ENCODE results near the gene CACNA1C.

Gene CACNA1C

DNA sequence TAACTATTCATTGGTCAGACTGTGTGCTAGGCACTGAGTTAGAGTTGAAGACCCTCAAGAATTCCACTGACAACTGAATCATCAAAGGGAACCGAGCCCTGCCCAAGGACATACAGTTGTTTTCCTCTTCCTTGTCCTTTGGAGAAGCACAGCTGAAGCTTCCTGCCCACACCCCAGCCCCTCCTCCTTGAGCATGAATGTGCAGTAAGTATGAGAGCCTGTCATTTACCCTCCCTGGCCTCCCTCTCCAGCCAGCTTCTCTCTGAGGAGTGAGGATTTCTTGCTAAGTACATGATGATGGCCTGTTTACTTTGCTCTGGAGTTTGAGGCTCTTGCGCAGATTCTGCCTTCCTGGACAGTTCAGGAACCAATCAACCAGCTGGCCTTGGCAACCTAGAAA lies 235.2 kb downstream of the CACNA1C start:
- no peaks in the 10 kb centered on the region for H3K9me3 Mint-ChIP-seq
- no peak for ATAC-seq (replicated peaks; ENCODE audit: extremely low read depth, poor library complexity, severe bottlenecking)
- H3K4me1 Mint-ChIP-seq: no peaks in the 10 kb centered on the region
- H3K27me3 Mint-ChIP-seq: peaks cover 92% of the 10 kb centered on the region
- H3K36me3 Mint-ChIP-seq (ENCODE audit: insufficient read depth): no peaks in the 10 kb centered on the region
- no peak overlapping the region for H3K27ac Mint-ChIP-seq (ENCODE audit: low read depth)
- DNase-seq (ENCODE audit: low spot score in 2 of 2): no peak
- H3K4me3 Mint-ChIP-seq: no peak overlapping the region

DNA sequence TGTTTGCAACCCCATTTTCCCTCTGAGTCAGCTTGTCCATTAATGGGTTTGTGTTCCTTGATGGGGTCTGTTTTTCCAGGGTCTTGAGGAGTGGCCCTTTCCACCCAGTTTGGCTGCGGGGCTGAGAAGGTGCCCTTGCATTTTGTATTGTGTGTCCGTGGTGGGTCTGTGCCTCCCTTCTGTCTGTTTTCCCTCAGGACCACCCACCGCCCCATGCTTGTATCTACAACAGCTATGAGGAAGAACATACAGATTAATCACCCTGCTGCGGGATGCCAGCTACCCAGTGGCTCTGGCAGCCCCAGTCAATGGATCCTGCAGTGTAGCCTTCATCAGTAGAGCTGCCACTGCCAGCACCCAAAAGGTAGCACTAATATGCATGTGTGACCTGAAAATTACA lies 235.7 kb downstream of the CACNA1C start:
- no peak for DNase-seq (ENCODE audit: low spot score in 2 of 2)
- no peak for ATAC-seq (replicated peaks; ENCODE audit: extremely low read depth, poor library complexity, severe bottlenecking)
- Mint-ChIP-seq H3K27ac (ENCODE audit: low read depth) (no peak overlapping the region), H3K36me3 (ENCODE audit: insufficient read depth) (no peaks in the 10 kb centered on the region), H3K27me3 (peaks cover 87% of the 10 kb centered on the region), H3K9me3 (no peaks in the 10 kb centered on the region), H3K4me3 (no peak overlapping the region), H3K4me1 (no peaks in the 10 kb centered on the region)

- DNase-seq (ENCODE audit: low spot score in 2 of 2) (no peak), ATAC-seq (replicated peaks; ENCODE audit: extremely low read depth, poor library complexity, severe bottlenecking) (no peak)
- H3K4me1 Mint-ChIP-seq: no peaks in the 10 kb centered on the region
- H3K27ac Mint-ChIP-seq (ENCODE audit: low read depth): no peak overlapping the region
- no peaks in the 10 kb centered on the region for H3K36me3 Mint-ChIP-seq (ENCODE audit: insufficient read depth)
- no peaks in the 10 kb centered on the region for H3K9me3 Mint-ChIP-seq
- no peak overlapping the region for H3K4me3 Mint-ChIP-seq
- peaks cover 83% of the 10 kb centered on the region for H3K27me3 Mint-ChIP-seq
Observed at GRCh38 chr12:2288875-2289274, 236.1 kb downstream of the CACNA1C start.

DNA sequence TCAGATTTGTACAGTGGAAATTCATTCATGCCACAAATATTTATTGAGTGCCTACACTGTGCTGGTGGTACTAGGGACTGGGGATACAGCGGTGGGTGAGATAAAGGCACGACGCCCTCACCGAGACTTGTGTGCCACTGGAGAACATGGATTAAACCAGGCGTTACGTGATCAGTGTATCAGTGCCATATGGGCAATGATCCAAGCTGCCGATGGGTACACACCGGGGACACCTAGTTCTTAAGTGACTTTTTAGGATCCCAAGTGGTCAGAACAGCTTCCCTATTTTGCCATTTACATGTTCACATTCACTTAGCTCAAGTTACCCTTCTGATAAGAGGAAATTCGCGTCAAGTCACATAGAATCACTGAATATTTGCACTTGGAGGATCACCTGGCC lies 236.7 kb downstream of the CACNA1C start:
- ATAC-seq (replicated peaks; ENCODE audit: extremely low read depth, poor library complexity, severe bottlenecking) (no peak), DNase-seq (ENCODE audit: low spot score in 2 of 2) (no peak)
- no peaks in the 10 kb centered on the region for H3K4me1 Mint-ChIP-seq
- no peaks in the 10 kb centered on the region for H3K9me3 Mint-ChIP-seq
- H3K4me3 Mint-ChIP-seq: no peak overlapping the region
- H3K27me3 Mint-ChIP-seq: peaks cover 77% of the 10 kb centered on the region
- no peaks in the 10 kb centered on the region for H3K36me3 Mint-ChIP-seq (ENCODE audit: insufficient read depth)
- H3K27ac Mint-ChIP-seq (ENCODE audit: low read depth): no peak overlapping the region

- ATAC-seq (replicated peaks; ENCODE audit: extremely low read depth, poor library complexity, severe bottlenecking): no peak
- H3K9me3 Mint-ChIP-seq: no peaks in the 10 kb centered on the region
- H3K4me1 Mint-ChIP-seq: no peaks in the 10 kb centered on the region
- H3K27ac Mint-ChIP-seq (ENCODE audit: low read depth): no peak overlapping the region
- no peak overlapping the region for H3K4me3 Mint-ChIP-seq
- no peak for DNase-seq (ENCODE audit: low spot score in 2 of 2)
- no peaks in the 10 kb centered on the region for H3K36me3 Mint-ChIP-seq (ENCODE audit: insufficient read depth)
- H3K27me3 Mint-ChIP-seq: peaks cover 71% of the 10 kb centered on the region
Observed at GRCh38 chr12:2290091-2290490, 237.3 kb downstream of the CACNA1C start.

DNA sequence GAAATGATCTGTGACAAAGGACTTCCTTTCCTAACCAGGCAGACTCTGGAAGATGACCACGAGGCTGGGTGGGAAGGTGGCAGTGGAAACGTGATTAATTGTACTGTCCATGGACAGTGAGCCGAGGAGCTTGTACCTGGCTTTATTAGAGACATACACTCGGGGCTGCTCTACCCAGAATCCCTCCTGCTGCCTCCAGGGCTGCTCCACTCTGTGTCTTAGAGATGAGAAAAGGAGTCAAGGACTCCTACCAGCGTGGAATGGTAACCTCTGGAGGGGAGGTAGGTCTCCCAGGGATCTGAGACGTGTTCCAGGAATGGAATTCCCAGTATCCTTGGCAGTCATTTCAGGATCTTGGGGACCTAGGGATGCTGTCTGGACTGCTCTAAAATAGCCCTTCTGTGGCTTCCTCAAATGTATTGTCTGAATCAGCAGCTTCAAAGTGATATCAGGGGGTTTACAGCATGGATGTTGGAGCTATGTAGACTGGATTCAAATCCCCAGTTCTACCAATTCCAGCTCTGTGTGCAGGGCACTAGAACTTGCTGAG lies 237.8 kb downstream of the CACNA1C start:
- Mint-ChIP-seq H3K36me3 (ENCODE audit: insufficient read depth) (no peaks in the 10 kb centered on the region), H3K9me3 (no peaks in the 10 kb centered on the region), H3K27ac (ENCODE audit: low read depth) (no peak overlapping the region), H3K4me1 (no peaks in the 10 kb centered on the region), H3K4me3 (no peak overlapping the region), H3K27me3 (peaks cover 66% of the 10 kb centered on the region)
- DNase-seq (ENCODE audit: low spot score in 2 of 2) (no peak), ATAC-seq (replicated peaks; ENCODE audit: extremely low read depth, poor library complexity, severe bottlenecking) (no peak)

DNA sequence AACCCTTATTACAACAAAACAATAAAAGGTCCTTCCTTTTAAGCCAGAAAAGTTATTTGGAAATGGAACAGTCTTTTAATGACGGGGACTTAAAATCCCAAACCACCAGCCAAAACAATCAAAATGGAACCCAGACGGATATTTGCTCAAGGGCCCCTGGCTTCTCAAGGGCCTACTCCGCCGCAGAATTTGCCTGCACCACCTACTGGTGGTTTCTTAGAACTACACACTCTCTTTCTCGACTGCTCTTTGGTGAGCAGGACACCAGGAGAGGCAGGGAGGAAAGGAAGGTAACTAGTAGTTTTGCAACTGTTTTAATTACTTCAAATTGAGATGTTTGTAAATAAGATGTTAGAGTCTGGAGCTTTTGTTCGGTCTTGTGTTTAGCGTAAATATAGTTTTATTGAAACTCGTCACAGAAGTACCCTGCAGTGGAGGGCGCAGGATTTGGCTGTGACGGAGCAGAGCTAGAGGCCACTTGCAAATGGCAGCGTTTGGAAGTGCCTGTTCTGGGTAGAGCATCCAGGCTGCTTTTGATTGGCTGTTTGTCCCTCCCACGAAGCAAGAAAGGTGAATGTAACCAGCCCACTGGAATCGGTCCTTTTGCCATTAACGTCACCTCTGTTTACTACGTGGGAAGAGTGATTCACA lies 238.5 kb downstream of the CACNA1C start:
- Mint-ChIP-seq H3K9me3 (no peaks in the 10 kb centered on the region), H3K27ac (ENCODE audit: low read depth) (no peak overlapping the region), H3K27me3 (peaks cover 62% of the 10 kb centered on the region), H3K36me3 (ENCODE audit: insufficient read depth) (no peaks in the 10 kb centered on the region), H3K4me1 (no peaks in the 10 kb centered on the region), H3K4me3 (no peak overlapping the region)
- ATAC-seq (replicated peaks; ENCODE audit: extremely low read depth, poor library complexity, severe bottlenecking) (no peak), DNase-seq (ENCODE audit: low spot score in 2 of 2) (no peak)

GRCh38 chr12:2291947-2292346 lies 239.2 kb downstream of the CACNA1C start:
- H3K4me3 Mint-ChIP-seq: no peak overlapping the region
- H3K9me3 Mint-ChIP-seq: no peaks in the 10 kb centered on the region
- DNase-seq (ENCODE audit: low spot score in 2 of 2) (no peak), ATAC-seq (replicated peaks; ENCODE audit: extremely low read depth, poor library complexity, severe bottlenecking) (no peak)
- no peaks in the 10 kb centered on the region for H3K4me1 Mint-ChIP-seq
- H3K27ac Mint-ChIP-seq (ENCODE audit: low read depth): no peak overlapping the region
- peaks cover 62% of the 10 kb centered on the region for H3K27me3 Mint-ChIP-seq
- H3K36me3 Mint-ChIP-seq (ENCODE audit: insufficient read depth): no peaks in the 10 kb centered on the region

DNA sequence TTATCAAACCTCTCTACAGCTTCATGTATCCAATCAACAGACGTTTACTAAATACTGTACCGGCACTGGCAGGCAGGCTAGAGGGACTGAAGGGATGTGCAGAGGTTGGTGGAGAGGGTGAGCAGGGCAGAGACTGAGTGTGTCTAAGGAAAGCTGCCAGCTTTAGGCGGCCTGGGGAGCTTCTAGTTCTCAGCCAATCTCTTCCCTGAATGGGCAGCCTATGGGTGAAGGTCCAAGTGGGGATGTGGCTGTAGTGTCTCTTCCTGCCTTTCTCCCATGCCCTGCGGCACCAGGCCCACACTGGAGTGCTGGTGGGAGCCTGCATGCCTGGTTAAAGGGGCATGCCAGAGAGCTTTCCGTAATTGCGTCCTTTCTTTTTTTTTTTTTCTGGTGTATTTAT lies 239.8 kb downstream of the CACNA1C start:
- Mint-ChIP-seq H3K4me1 (no peaks in the 10 kb centered on the region), H3K27me3 (peaks cover 56% of the 10 kb centered on the region), H3K36me3 (ENCODE audit: insufficient read depth) (no peaks in the 10 kb centered on the region), H3K9me3 (no peaks in the 10 kb centered on the region), H3K27ac (ENCODE audit: low read depth) (no peak overlapping the region), H3K4me3 (no peak overlapping the region)
- no peak for ATAC-seq (replicated peaks; ENCODE audit: extremely low read depth, poor library complexity, severe bottlenecking)
- DNase-seq (ENCODE audit: low spot score in 2 of 2): no peak

DNA sequence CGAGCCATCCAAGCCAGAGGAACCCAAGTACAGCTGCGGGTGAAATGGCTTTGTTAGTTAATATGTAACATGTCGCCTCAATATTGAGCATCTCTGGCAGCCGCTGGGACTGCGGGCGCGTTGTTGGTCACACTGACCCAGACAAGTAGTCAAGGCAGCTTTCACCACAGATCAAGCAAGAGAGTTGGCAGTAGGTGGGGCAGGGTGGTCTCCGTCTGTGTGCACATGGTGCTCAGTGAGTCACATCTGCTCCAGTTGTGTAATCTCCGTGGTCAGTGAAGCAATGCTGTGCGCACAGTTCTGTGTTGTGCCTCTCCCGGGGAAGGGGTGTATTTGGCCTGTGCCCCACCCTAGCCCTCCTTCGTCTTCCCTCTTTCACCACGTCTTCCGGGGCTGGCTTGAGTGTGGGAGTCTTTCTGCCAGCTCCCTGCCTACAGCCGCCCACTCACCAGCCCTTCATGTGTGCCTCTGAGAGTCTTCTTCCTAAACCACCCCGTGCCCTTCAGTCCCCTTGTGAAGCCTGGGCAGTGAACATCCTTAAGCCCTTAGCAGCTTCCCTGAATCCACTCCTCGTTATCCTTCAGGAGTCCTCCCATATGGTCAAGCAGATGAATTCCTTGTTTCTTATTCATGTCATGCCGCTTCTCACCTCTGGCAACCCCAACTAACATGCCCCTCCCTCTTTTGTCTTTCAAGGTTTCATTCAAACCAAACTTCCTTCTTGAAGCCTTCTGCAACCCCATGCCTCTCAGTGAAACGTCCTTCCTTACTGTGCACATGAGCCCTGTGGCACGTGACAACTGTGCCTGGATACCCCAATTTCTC lies 242.1 kb downstream of the CACNA1C start:
- Mint-ChIP-seq H3K4me3 (no peak overlapping the region), H3K36me3 (ENCODE audit: insufficient read depth) (no peaks in the 10 kb centered on the region), H3K27me3 (peaks cover 33% of the 10 kb centered on the region), H3K4me1 (no peaks in the 10 kb centered on the region), H3K27ac (ENCODE audit: low read depth) (no peak overlapping the region), H3K9me3 (no peaks in the 10 kb centered on the region)
- DNase-seq (ENCODE audit: low spot score in 2 of 2) (no peak), ATAC-seq (replicated peaks; ENCODE audit: extremely low read depth, poor library complexity, severe bottlenecking) (no peak)

DNA sequence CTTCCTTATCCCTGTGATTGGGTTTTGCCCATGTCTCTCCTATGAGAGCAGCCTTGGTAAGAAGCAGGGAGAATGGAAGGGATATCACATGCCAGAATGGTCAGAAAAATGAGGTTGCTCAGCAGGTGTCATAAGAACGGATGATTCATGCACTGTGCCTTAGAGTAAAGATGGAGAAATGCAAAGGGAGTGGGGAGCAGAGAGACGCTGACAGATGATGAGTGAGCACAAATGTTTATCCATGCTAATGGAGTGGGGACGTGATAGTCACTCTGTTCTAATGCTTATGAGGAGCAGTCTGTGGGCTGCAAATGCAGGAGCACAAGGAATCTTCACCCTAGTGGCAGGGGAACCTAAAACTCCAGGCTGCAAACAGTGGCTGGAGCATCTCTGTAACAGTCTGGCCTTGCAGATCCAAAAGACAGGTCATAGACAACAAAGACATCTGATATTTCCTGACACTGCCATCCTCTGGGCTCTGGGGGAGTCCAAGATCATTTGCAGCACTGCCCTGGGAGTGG lies 243.2 kb downstream of the CACNA1C start:
- Mint-ChIP-seq H3K27me3 (peaks cover 36% of the 10 kb centered on the region), H3K4me1 (no peaks in the 10 kb centered on the region), H3K9me3 (no peaks in the 10 kb centered on the region), H3K36me3 (ENCODE audit: insufficient read depth) (no peaks in the 10 kb centered on the region), H3K27ac (ENCODE audit: low read depth) (no peak overlapping the region), H3K4me3 (no peak overlapping the region)
- no peak for ATAC-seq (replicated peaks; ENCODE audit: extremely low read depth, poor library complexity, severe bottlenecking)
- DNase-seq (ENCODE audit: low spot score in 2 of 2): no peak

DNA sequence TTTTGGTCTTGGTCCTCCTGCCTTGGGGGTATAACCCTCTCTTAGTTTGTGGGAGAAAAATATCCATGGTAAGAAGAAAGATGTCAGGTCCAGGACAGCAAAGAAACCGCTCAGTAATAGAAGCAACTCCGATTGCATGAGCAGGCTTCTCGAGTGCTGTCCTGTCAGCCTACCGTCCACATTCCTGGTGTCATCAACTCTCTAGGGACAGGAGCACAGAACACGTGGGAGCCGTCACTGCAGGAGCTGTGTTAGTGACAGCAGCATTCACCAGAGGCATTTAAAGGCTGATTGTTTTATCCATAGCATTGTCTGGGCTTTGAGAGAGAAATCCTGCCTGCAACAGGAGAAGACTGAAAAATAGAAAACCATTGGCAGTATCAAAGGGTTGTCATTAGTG lies 244.2 kb downstream of the CACNA1C start:
- no peaks in the 10 kb centered on the region for H3K9me3 Mint-ChIP-seq
- H3K4me3 Mint-ChIP-seq: no peak overlapping the region
- ATAC-seq (replicated peaks; ENCODE audit: extremely low read depth, poor library complexity, severe bottlenecking): no peak
- DNase-seq (ENCODE audit: low spot score in 2 of 2): no peak
- no peak overlapping the region for H3K27ac Mint-ChIP-seq (ENCODE audit: low read depth)
- no peaks in the 10 kb centered on the region for H3K4me1 Mint-ChIP-seq
- H3K27me3 Mint-ChIP-seq: peaks cover 29% of the 10 kb centered on the region
- no peaks in the 10 kb centered on the region for H3K36me3 Mint-ChIP-seq (ENCODE audit: insufficient read depth)

GRCh38 chr12:2297658-2298057 lies 244.9 kb downstream of the CACNA1C start:
- ATAC-seq (replicated peaks; ENCODE audit: extremely low read depth, poor library complexity, severe bottlenecking) (no peak), DNase-seq (ENCODE audit: low spot score in 2 of 2) (no peak)
- Mint-ChIP-seq H3K27me3 (peaks cover 23% of the 10 kb centered on the region), H3K4me3 (no peak overlapping the region), H3K27ac (ENCODE audit: low read depth) (no peak overlapping the region), H3K4me1 (no peaks in the 10 kb centered on the region), H3K36me3 (ENCODE audit: insufficient read depth) (no peaks in the 10 kb centered on the region), H3K9me3 (no peaks in the 10 kb centered on the region)
